ENCODE data around the gene OR2A7. TPM values are rescaled to one million over a fixed set of nuclear protein-coding genes. Genes with fewer than 3 reads are reported as not detected.
"Not testable (repeated sequence)": the region's sequence is repeated elsewhere in the genome, so short reads cannot be mapped to it uniquely, and the experiment has no call there.

OR2A7 gene
- total RNA-seq, 4 donors from 2014 or later = 14.1 to 50.9 (median 25.1) TPM

DNA sequence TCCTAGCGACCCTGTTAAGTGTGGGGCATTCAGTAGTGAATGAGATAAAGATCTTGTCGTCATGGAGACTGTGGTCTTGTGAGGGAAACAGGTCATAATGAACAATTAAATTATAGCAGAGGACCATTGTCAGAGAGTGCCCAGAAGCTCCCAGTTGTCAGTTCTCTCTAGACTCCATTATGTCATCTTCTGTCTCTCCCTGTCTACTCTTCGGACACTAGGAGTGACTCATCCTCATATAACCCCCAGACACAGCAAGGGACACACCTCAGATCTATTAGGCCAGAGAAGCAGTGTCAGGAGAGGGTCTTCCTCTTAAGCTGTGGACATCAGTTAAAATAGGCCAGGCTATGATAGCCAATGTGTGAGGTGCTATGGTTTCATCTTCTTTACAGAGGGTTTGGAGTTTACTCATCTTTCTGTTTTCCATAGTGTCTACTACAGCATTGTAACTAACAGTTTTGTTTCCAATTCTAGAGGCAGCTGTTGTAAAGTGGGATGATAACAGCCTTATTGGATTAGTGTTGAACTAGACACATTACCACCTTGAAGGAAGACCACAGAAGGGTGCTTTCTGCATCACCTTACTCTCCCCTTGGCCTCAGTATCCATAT, 22.7 kb upstream of the OR2A7 start:
- in situ Hi-C loops (cut with MboI; ENCODE audit: low pct_ligation_motif_present in 1 of 4, low pct_unique_long_range_greater_than_20kb in 1 of 4, low sequenced_read_pairs in 3 of 4); H3K27ac ChIP-seq; H3K36me3 ChIP-seq; intact Hi-C loops (cut with DNase I; ENCODE audit: low total_unique reads); H3K4me1 ChIP-seq; H3K4me3 ChIP-seq; DNase-seq; H3K27me3 ChIP-seq; H3K9me3 ChIP-seq: not testable (repeated sequence)
- whole genome bisulfite sequencing, 2 donors (ENCODE audit: low coverage in 1 of 2) = no CpG with 5 or more reads among the region's 3 CpGs

- H3K4me1 ChIP-seq; H3K27me3 ChIP-seq; H3K4me3 ChIP-seq; intact Hi-C loops (cut with DNase I; ENCODE audit: low total_unique reads); H3K9me3 ChIP-seq; H3K36me3 ChIP-seq; H3K27ac ChIP-seq; in situ Hi-C loops (cut with MboI; ENCODE audit: low pct_ligation_motif_present in 1 of 4, low pct_unique_long_range_greater_than_20kb in 1 of 4, low sequenced_read_pairs in 3 of 4); DNase-seq: not testable (repeated sequence)
- WGBS, 2 donors (ENCODE audit: low coverage in 1 of 2) = no CpG with 5 or more reads among the region's 6 CpGs
Observed at GRCh38 chr7:144283716-144284115, 19.1 kb upstream of the OR2A7 start.

DNA sequence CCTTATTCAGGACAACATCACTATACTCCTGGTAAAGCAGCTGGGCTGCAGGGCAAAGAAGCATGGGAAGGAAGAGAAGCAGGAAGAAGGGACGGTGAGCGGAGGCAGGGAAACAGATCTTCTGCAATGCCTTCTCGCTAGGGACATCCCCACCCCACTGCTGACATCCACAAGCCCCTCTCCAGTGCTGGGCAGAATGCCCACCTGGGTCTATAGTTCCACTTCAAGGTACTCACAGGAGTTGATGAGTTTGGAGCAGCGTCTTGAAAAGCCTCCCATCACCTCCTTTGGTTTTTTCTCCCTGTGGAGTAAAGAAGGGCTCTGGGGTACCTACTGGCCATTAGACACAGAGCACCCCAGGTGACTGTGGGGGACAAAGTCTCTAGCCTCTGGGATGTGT, 17.9 kb upstream of the OR2A7 start:
- H3K27me3 ChIP-seq; intact Hi-C loops (cut with DNase I; ENCODE audit: low total_unique reads); H3K9me3 ChIP-seq; in situ Hi-C loops (cut with MboI; ENCODE audit: low pct_ligation_motif_present in 1 of 4, low pct_unique_long_range_greater_than_20kb in 1 of 4, low sequenced_read_pairs in 3 of 4); H3K36me3 ChIP-seq; DNase-seq; H3K4me3 ChIP-seq; H3K4me1 ChIP-seq; H3K27ac ChIP-seq: not testable (repeated sequence)
- WGBS, 2 donors (ENCODE audit: low coverage in 1 of 2) = 96 to 100% methylated on average over 1 to 4 of the region's 4 CpGs

DNA sequence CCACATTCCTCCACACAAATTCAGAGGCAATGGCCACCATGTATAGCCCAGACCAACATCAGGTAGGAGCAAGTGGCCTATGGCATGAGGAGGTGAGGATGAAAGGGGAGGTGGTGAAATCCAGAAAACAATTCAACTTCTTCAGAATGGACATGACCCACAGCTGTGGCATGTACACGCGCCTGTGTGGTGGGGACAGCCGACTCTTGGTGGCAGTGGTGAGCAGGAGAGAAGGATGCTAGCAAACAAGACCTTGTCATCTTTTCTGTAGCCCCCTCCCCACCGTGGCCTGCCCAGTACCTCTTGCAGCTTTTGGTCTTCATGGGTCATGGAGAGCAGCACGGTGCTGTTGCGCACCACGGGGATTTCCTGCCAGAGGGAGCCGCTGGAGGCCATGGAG, 17.4 kb upstream of the OR2A7 start:
- H3K4me1 ChIP-seq; in situ Hi-C loops (cut with MboI; ENCODE audit: low pct_ligation_motif_present in 1 of 4, low pct_unique_long_range_greater_than_20kb in 1 of 4, low sequenced_read_pairs in 3 of 4); H3K27me3 ChIP-seq; H3K9me3 ChIP-seq; DNase-seq; H3K27ac ChIP-seq; H3K36me3 ChIP-seq; H3K4me3 ChIP-seq; intact Hi-C loops (cut with DNase I; ENCODE audit: low total_unique reads): not testable (repeated sequence)
- no CpG with 5 or more reads among the region's 8 CpGs for WGBS, 2 donors (ENCODE audit: low coverage in 1 of 2)

DNA sequence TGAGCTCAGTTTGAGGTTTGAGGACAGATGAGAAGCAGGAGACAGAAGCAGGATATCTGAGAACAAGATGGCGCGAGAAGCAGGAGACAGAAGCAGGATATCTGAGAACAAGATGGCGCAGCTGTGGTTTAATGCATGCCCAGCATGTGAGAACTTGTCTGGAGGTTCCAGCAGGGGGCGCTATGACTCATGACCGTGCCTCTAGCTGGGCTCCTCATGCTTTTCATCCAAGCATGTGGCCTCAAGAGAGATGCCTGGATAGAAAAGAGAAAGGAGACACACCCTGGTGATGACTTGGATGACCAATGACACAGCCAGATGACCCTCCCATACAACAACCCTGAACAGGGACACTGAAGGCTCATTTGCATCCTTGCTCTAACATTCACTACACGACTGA, 15.4 kb upstream of the OR2A7 start:
- in situ Hi-C loops (cut with MboI; ENCODE audit: low pct_ligation_motif_present in 1 of 4, low pct_unique_long_range_greater_than_20kb in 1 of 4, low sequenced_read_pairs in 3 of 4); DNase-seq; H3K27ac ChIP-seq; H3K4me1 ChIP-seq; intact Hi-C loops (cut with DNase I; ENCODE audit: low total_unique reads); H3K36me3 ChIP-seq; H3K4me3 ChIP-seq; H3K27me3 ChIP-seq; H3K9me3 ChIP-seq: not testable (repeated sequence)
- WGBS, 2 donors (ENCODE audit: low coverage in 1 of 2) = 81% methylated on average over 4 of the region's 6 CpGs; no CpG with 5 or more reads in 1 of the 2 donors

DNA sequence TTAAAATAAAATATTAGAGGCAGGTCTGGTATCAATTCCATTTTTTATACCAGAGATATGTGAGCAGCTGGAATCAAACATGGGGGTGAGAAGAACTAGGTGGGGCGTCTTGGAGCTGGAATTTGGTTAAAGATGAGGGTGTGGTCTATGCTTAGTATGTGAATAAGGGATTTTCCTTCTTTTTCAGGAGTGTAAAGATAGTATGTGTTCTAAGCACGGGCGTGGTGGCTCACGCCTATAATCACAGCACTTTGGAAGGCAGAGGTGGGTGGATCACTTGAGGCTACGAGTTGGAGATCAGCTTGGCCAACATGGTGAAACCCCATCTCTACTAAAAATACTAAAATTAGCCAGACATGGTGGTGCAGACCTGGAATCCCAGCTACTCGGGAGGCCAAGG, 10.7 kb upstream of the OR2A7 start:
- DNase-seq; H3K27ac ChIP-seq; H3K9me3 ChIP-seq; H3K4me3 ChIP-seq; intact Hi-C loops (cut with DNase I; ENCODE audit: low total_unique reads); in situ Hi-C loops (cut with MboI; ENCODE audit: low pct_ligation_motif_present in 1 of 4, low pct_unique_long_range_greater_than_20kb in 1 of 4, low sequenced_read_pairs in 3 of 4); H3K4me1 ChIP-seq; H3K27me3 ChIP-seq; H3K36me3 ChIP-seq: not testable (repeated sequence)
- 88% methylated on average over 4 of the region's 6 CpGs; no CpG with 5 or more reads in 1 of the 2 donors for WGBS, 2 donors (ENCODE audit: low coverage in 1 of 2)

DNA sequence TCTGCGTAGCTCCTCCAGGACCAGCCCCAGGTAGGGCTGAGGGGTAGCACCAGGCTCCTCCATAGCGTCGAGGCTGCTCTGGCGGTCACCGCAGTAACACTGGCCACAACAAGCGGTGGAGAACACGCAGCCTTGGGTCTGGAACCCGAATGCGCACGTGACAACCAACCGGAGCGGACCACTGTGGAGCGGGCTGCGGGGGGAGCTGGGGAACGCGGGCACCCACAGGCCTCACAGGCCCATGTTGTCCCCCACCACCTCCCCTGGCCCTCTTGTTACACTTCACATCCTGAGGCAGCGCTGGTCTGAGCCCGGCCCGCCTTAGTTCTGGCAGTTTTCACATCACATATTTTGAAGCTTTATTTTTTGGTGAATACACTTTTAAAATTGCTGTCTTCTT, 4.6 kb upstream of the OR2A7 start, which contains the start of gene CTAGE8:
Gene CTAGE8, minus strand, starts transcription at position 101 of the 400 bp plus-strand sequence. Its CDS starts 38 bp downstream, at position 63.
- DNase-seq; H3K4me1 ChIP-seq; H3K27ac ChIP-seq; in situ Hi-C loops (cut with MboI; ENCODE audit: low pct_ligation_motif_present in 1 of 4, low pct_unique_long_range_greater_than_20kb in 1 of 4, low sequenced_read_pairs in 3 of 4); H3K36me3 ChIP-seq; H3K4me3 ChIP-seq; H3K9me3 ChIP-seq; H3K27me3 ChIP-seq; intact Hi-C loops (cut with DNase I; ENCODE audit: low total_unique reads): not testable (repeated sequence)
- 100% methylated on average over 1 of the region's 19 CpGs; no CpG with 5 or more reads in 1 of the 2 donors for WGBS, 2 donors (ENCODE audit: low coverage in 1 of 2)

- H3K4me3 ChIP-seq; intact Hi-C loops (cut with DNase I; ENCODE audit: low total_unique reads); H3K27me3 ChIP-seq; DNase-seq; H3K27ac ChIP-seq; H3K9me3 ChIP-seq; in situ Hi-C loops (cut with MboI; ENCODE audit: low pct_ligation_motif_present in 1 of 4, low pct_unique_long_range_greater_than_20kb in 1 of 4, low sequenced_read_pairs in 3 of 4); H3K4me1 ChIP-seq; H3K36me3 ChIP-seq: not testable (repeated sequence)
- no CpG with 5 or more reads among the region's 2 CpGs for WGBS, 2 donors (ENCODE audit: low coverage in 1 of 2)
Observed at GRCh38 chr7:144262128-144262527, 2.5 kb downstream of the OR2A7 start.

GRCh38 chr7:144259067-144259466, 5.5 kb downstream of the OR2A7 start:
- intact Hi-C loops (cut with DNase I; ENCODE audit: low total_unique reads); H3K9me3 ChIP-seq; H3K4me1 ChIP-seq; H3K36me3 ChIP-seq; DNase-seq; H3K4me3 ChIP-seq; H3K27me3 ChIP-seq; H3K27ac ChIP-seq; in situ Hi-C loops (cut with MboI; ENCODE audit: low pct_ligation_motif_present in 1 of 4, low pct_unique_long_range_greater_than_20kb in 1 of 4, low sequenced_read_pairs in 3 of 4): not testable (repeated sequence)
- WGBS, 2 donors (ENCODE audit: low coverage in 1 of 2) = no CpG with 5 or more reads among the region's 14 CpGs
